Endodermal cell (in vitro differentiated cells): Measurements from ENCODE around the gene WDR54. TPM values are rescaled to one million over a fixed set of nuclear protein-coding genes. Genes with fewer than 3 reads are reported as not detected.

ENCODE experiments used
- DNase-seq: peaks from one replicate; pipeline ENCODE4 v3.0.0-alpha.2; 2017
- H3K27ac ChIP-seq: 2 replicates; pipeline ENCODE4 v1.5.1; 2013; ENCODE audit warnings: mild to moderate bottlenecking, low read depth, low read length, moderate library complexity
- H3K27me3 ChIP-seq: 2 replicates; pipeline ENCODE4 v1.6.1; 2013; ENCODE audit warnings: mild to moderate bottlenecking, low read length, moderate library complexity; ENCODE audit not compliant: insufficient read depth, control insufficient read depth, poor library complexity, severe bottlenecking
- H3K36me3 ChIP-seq: 2 replicates; pipeline ENCODE4 v1.7.0; 2013; ENCODE audit warnings: mild to moderate bottlenecking, low read length, moderate library complexity; ENCODE audit not compliant: control insufficient read depth, insufficient read depth
- H3K4me1 ChIP-seq: one replicate; pipeline ENCODE4 v1.7.0; 2013; ENCODE audit warnings: low read length; ENCODE audit not compliant: control insufficient read depth, insufficient read depth
- H3K4me3 ChIP-seq: 2 replicates; pipeline ENCODE4 v1.5.1; 2013; ENCODE audit warnings: mild to moderate bottlenecking, low read length, moderate library complexity
- H3K9ac ChIP-seq: 2 replicates; pipeline ENCODE4 v1.6.1; 2013; ENCODE audit warnings: mild to moderate bottlenecking, low read length, moderate library complexity; ENCODE audit not compliant: poor library complexity, severe bottlenecking; ENCODE audit errors: extremely low read depth
- H3K9me3 ChIP-seq: 2 replicates; pipeline ENCODE4 v1.6.1; 2013; ENCODE audit warnings: mild to moderate bottlenecking, low read length, moderate library complexity; ENCODE audit not compliant: control insufficient read depth
- H3K27ac Mint-ChIP-seq: 2 replicates; pipeline ENCODE4 v1.8.0; 2020; ENCODE audit warnings: mixed read lengths
- H3K27me3 Mint-ChIP-seq: 2 replicates; pipeline ENCODE4 v1.8.0; 2021; ENCODE audit warnings: mild to moderate bottlenecking, mixed read lengths; ENCODE audit not compliant: insufficient read depth
- H3K36me3 Mint-ChIP-seq: 2 replicates; pipeline ENCODE4 v1.8.0; 2020; ENCODE audit warnings: low read depth, mixed read lengths
- H3K4me1 Mint-ChIP-seq: 2 replicates; pipeline ENCODE4 v1.8.0; 2020; ENCODE audit warnings: mixed read lengths
- H3K4me3 Mint-ChIP-seq: 2 replicates; pipeline ENCODE4 v1.8.0; 2020; ENCODE audit warnings: mild to moderate bottlenecking, moderate library complexity, mixed read lengths
- H3K9me3 Mint-ChIP-seq: 2 replicates; pipeline ENCODE4 v1.8.0; 2020; ENCODE audit warnings: mild to moderate bottlenecking, mixed read lengths
- CTCF ChIP-seq: fragments of 200-600 bp; sonication (generic); conservative IDR thresholded peaks from 2 replicates; pipeline ENCODE4 v1.5.0; 2021; ENCODE audit warnings: antibody characterized with exemption, mild to moderate bottlenecking
- WGBS, 2 experiments: methylation state at CpG; one replicate each; pipeline versions ENCODE4 v1.1.5 to v1.1.7; 2013; ENCODE audit warnings: missing lambda C conversion rate in 2 of 2, mixed read lengths in 1 of 2; ENCODE audit not compliant: insufficient coverage in 1 of 2, insufficient read length in 1 of 2; 5-methylcytosine and 5-hydroxymethylcytosine counted together
- total RNA-seq, 2 donors: library from RNA; stranded (reverse); fragmentation: NEBNext Ultra II Directional in 1 of 2; extraction: Animal tissue kit (Norgen Biotek cat#: 25700) in 1 of 2; gene quantifications; 2 replicates in 1 of 2; 3 replicates in 1 of 2; pipeline ENCODE4 v1.2.1, GENCODE V29; 2021

The WDR54 gene
- total RNA-seq, 2 donors from 2014 or later = 43.1 to 69.4 TPM

GRCh38 chr2:74391209-74391579 lies 30.3 kb upstream of the WDR54 start:
- no peak for TF ChIP-seq CTCF
- Mint-ChIP-seq H3K27me3 (peaks cover 2% of the 10 kb centered on the region), H3K27ac (peak overlapping the region; percentile 96), H3K36me3 (no peaks in the 10 kb centered on the region), H3K4me3 (peak overlapping the region; percentile 83), H3K9me3 (no peaks in the 10 kb centered on the region), H3K4me1 (peaks cover 7% of the 10 kb centered on the region)
- 0 to 1% methylated on average over 6 to 11 of the region's 11 CpGs for WGBS, 2 experiments
- Histone ChIP-seq H3K4me3 (peak overlapping the region; percentile 93), H3K27me3 (no peaks in the 10 kb centered on the region), H3K9ac (peak overlapping the region; percentile 95), H3K36me3 (peaks cover 10% of the 10 kb centered on the region), H3K4me1 (no peaks in the 10 kb centered on the region), H3K9me3 (no peaks in the 10 kb centered on the region), H3K27ac (no peak overlapping the region)
- no peak for DNase-seq

DNA sequence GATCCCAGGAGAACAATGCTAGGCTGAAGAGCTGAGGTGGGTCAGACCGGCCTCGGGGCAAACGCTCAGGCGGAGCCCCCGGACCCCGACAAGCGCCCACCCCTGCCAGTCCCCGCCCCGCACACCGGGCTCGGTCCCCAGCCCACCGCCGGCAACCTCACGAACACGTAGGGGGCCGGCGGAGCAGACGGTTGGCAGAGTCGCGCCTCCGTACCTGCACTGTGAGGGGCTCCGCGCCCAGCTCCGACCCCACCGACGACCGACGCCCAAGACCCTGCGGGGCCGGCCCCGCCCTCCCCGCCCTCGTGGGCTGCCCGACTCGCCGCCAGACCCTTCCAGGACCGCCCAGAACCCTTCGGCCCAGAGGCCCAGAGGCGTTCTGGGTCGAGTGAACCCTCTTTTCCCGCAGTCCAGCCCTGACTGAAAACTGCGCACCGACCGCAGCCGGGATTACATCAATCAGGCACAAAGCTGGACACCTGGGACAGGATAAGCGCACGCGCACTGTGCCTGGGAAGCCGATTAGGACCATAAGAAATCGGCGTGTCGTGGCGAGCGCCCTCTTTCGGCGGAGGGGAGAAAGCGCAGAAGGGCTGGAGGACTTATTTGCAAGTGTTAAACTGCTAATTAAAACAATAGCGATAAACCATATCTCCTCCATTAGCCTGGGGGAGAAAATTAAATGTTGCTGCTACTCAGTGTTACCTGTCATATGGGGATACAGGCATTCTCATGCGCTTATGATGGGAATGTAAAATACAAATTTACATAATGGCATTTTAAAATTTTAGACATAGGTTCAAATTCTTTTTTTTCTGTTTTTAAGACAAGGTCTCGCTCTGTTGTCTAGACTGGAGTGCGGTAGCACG lies 29.7 kb upstream of the WDR54 start:
- Mint-ChIP-seq H3K36me3 (no peaks in the 10 kb centered on the region), H3K27me3 (peaks cover 2% of the 10 kb centered on the region), H3K27ac (peak overlapping the region; percentile 99), H3K4me3 (peak overlapping the region; percentile 83), H3K4me1 (peaks cover 7% of the 10 kb centered on the region), H3K9me3 (no peaks in the 10 kb centered on the region)
- Histone ChIP-seq H3K36me3 (peaks cover 6% of the 10 kb centered on the region), H3K27me3 (no peaks in the 10 kb centered on the region), H3K4me3 (peak overlapping the region; percentile 93), H3K9ac (peak overlapping the region; percentile 95), H3K27ac (peak overlapping the region; percentile 99), H3K4me1 (no peaks in the 10 kb centered on the region), H3K9me3 (no peaks in the 10 kb centered on the region)
- DNase-seq = peak; percentile 98
- peak; percentile 99 for TF ChIP-seq CTCF
- 3 to 7% methylated on average over 25 to 62 of the region's 62 CpGs for WGBS, 2 experiments

GRCh38 chr2:74392449-74392743 lies 29.1 kb upstream of the WDR54 start:
- Mint-ChIP-seq H3K27me3 (peaks cover 2% of the 10 kb centered on the region), H3K4me3 (peak overlapping the region; percentile 83), H3K36me3 (no peaks in the 10 kb centered on the region), H3K4me1 (peaks cover 7% of the 10 kb centered on the region), H3K9me3 (no peaks in the 10 kb centered on the region), H3K27ac (peak overlapping the region; percentile 38)
- Histone ChIP-seq H3K4me1 (no peaks in the 10 kb centered on the region), H3K4me3 (peak overlapping the region; percentile 93), H3K9ac (no peak overlapping the region), H3K9me3 (no peaks in the 10 kb centered on the region), H3K27ac (no peak overlapping the region), H3K27me3 (no peaks in the 10 kb centered on the region), H3K36me3 (peaks cover 6% of the 10 kb centered on the region)
- WGBS, 2 experiments = 83 to 85% methylated on average over 8 to 13 of the region's 13 CpGs
- DNase-seq = no peak
- no peak for TF ChIP-seq CTCF
